Measurements from ENCODE around the gene F7.

- TF ChIP-seq, protein P1, sequence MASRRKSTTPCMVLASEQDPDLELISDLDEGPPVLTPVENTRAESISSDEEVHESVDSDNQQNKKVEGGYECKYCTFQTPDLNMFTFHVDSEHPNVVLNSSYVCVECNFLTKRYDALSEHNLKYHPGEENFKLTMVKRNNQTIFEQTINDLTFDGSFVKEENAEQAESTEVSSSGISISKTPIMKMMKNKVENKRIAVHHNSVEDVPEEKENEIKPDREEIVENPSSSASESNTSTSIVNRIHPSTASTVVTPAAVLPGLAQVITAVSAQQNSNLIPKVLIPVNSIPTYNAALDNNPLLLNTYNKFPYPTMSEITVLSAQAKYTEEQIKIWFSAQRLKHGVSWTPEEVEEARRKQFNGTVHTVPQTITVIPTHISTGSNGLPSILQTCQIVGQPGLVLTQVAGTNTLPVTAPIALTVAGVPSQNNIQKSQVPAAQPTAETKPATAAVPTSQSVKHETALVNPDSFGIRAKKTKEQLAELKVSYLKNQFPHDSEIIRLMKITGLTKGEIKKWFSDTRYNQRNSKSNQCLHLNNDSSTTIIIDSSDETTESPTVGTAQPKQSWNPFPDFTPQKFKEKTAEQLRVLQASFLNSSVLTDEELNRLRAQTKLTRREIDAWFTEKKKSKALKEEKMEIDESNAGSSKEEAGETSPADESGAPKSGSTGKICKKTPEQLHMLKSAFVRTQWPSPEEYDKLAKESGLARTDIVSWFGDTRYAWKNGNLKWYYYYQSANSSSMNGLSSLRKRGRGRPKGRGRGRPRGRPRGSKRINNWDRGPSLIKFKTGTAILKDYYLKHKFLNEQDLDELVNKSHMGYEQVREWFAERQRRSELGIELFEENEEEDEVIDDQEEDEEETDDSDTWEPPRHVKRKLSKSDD (conservative IDR thresholded peaks at IDR 0.05; ENCODE audit: low read length) = no peak
- TF ChIP-seq CHD7 (IDR thresholded peaks at IDR 0.05; ENCODE audit: low read depth, low read length) (no peak), BRCA1 (IDR thresholded peaks at IDR 0.05) (no peak), BRCA1 (CRISPR knock-in tag; IDR thresholded peaks at IDR 0.05) (no peak), CTCF (IDR thresholded peaks at IDR 0.05 in 2 of 3, conservative IDR thresholded peaks at IDR 0.05 in 1 of 3; ENCODE audit: insufficient read depth in 2 of 3, low read depth in 1 of 3, low read length in 3 of 3) (no peak), POLR2AphosphoS5 (IDR thresholded peaks at IDR 0.05; ENCODE audit: control insufficient read depth, insufficient read depth, low read depth, low read length) (no peak), ETS1 (conservative IDR thresholded peaks at IDR 0.05; ENCODE audit: control insufficient read depth, low read depth, low read length) (no peak), EZH2 (IDR thresholded peaks at IDR 0.05; ENCODE audit: borderline replicate concordance, low read depth, low read length) (no peak), NFIC (IDR thresholded peaks at IDR 0.05) (no peak), ZNF24 (IDR thresholded peaks at IDR 0.05) (no peak), TGIF2 (CRISPR knock-in tag; IDR thresholded peaks at IDR 0.05) (no peak)
- TF ChIP-seq, protein P2, sequence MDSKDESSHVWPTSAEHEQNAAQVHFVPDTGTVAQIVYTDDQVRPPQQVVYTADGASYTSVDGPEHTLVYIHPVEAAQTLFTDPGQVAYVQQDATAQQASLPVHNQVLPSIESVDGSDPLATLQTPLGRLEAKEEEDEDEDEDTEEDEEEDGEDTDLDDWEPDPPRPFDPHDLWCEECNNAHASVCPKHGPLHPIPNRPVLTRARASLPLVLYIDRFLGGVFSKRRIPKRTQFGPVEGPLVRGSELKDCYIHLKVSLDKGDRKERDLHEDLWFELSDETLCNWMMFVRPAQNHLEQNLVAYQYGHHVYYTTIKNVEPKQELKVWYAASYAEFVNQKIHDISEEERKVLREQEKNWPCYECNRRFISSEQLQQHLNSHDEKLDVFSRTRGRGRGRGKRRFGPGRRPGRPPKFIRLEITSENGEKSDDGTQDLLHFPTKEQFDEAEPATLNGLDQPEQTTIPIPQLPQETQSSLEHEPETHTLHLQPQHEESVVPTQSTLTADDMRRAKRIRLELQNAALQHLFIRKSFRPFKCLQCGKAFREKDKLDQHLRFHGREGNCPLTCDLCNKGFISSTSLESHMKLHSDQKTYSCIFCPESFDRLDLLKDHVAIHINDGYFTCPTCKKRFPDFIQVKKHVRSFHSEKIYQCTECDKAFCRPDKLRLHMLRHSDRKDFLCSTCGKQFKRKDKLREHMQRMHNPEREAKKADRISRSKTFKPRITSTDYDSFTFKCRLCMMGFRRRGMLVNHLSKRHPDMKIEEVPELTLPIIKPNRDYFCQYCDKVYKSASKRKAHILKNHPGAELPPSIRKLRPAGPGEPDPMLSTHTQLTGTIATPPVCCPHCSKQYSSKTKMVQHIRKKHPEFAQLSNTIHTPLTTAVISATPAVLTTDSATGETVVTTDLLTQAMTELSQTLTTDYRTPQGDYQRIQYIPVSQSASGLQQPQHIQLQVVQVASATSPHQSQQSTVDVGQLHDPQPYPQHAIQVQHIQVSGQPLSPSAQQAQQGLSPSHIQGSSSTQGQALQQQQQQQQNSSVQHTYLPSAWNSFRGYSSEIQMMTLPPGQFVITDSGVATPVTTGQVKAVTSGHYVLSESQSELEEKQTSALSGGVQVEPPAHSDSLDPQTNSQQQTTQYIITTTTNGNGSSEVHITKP (IDR thresholded peaks at IDR 0.05; ENCODE audit: partially characterized antibody) = no peak
Observed at GRCh38 chr13:113066142-113066455, 39.5 kb upstream of the F7 start.
